Measurements from ENCODE around the gene VWA5B1.

VWA5B1 gene

GRCh38 chr1:20366463-20367115 lies 75.9 kb downstream of the VWA5B1 start:
- Mint-ChIP-seq H3K9me3 (no peaks in the 10 kb centered on the region), H3K4me3 (no peak overlapping the region), H3K36me3 (ENCODE audit: low read depth) (no peaks in the 10 kb centered on the region), H3K27ac (no peak overlapping the region), H3K4me1 (ENCODE audit: low read depth) (no peaks in the 10 kb centered on the region), H3K27me3 (peaks cover 63% of the 10 kb centered on the region)
- intact Hi-C loops (cut with micrococcal nuclease), result no loop called here

- Mint-ChIP-seq H3K4me3 (no peak overlapping the region), H3K4me1 (ENCODE audit: low read depth) (no peaks in the 10 kb centered on the region), H3K27ac (no peak overlapping the region), H3K36me3 (ENCODE audit: low read depth) (no peaks in the 10 kb centered on the region), H3K27me3 (peaks cover 64% of the 10 kb centered on the region), H3K9me3 (no peaks in the 10 kb centered on the region)
- intact Hi-C loops (cut with micrococcal nuclease), result no loop called here
These were observed 76.5 kb downstream of the VWA5B1 start for GRCh38 chr1:20367116-20367585.

DNA sequence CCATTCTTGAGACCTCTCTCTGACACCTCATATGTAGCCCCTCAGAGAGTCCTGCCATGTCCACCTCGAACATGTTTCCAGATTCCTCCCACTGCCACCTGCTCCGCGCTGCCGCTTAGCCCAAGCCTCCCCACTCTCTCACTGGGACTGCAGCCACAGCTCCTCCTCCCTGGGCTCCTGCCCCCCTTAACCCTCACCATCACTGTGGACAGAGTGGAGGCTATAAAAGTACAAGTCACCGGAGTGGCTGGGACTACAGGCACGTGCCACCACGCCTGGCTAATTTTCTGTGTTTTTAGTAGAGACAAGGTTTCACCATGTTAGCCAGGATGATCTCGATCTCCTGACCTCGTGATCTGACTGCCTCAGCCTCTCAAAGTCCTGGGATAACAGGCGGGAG lies 77.0 kb downstream of the VWA5B1 start:
- no peaks in the 10 kb centered on the region for H3K9me3 Mint-ChIP-seq
- H3K27me3 Mint-ChIP-seq, result peaks cover 59% of the 10 kb centered on the region
- H3K27ac Mint-ChIP-seq, result no peak overlapping the region
- no peaks in the 10 kb centered on the region for H3K36me3 Mint-ChIP-seq (ENCODE audit: low read depth)
- no peaks in the 10 kb centered on the region for H3K4me1 Mint-ChIP-seq (ENCODE audit: low read depth)
- no peak overlapping the region for H3K4me3 Mint-ChIP-seq
- intact Hi-C loops (cut with micrococcal nuclease), result no loop called here

- intact Hi-C loops (cut with micrococcal nuclease), result no loop called here
These were observed 78.3 kb downstream of the VWA5B1 start for GRCh38 chr1:20368866-20369470.

DNA sequence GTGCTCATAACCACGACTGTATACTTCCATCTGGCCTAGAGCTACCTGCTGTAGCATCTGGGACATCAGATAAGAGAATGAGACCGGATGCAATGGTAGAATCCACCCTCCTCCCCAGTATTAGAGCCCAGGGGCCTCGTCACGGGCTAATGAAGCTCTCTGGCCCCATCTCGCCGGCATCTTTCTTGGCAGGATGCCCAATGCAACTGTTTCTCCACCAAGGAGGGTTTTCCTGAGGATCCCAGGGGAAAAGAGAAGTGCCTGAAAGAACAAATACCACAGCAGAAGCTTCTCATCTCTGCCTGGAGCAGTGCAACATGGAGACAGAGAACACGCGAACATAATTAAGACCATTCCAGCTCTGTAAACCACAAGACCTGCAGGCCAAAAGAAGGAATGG lies 80.0 kb downstream of the VWA5B1 start:
- Mint-ChIP-seq H3K4me3 (no peak overlapping the region), H3K4me1 (ENCODE audit: low read depth) (no peaks in the 10 kb centered on the region), H3K27me3 (peaks cover 48% of the 10 kb centered on the region), H3K36me3 (ENCODE audit: low read depth) (no peaks in the 10 kb centered on the region), H3K9me3 (no peaks in the 10 kb centered on the region), H3K27ac (no peak overlapping the region)
- intact Hi-C loops (cut with micrococcal nuclease), result no loop called here

More at GRCh38 chr1:20368866-20369470, 78.3 kb downstream of the VWA5B1 start:
- Mint-ChIP-seq H3K9me3 (no peaks in the 10 kb centered on the region), H3K27me3 (peaks cover 60% of the 10 kb centered on the region), H3K4me3 (no peak overlapping the region), H3K4me1 (ENCODE audit: low read depth) (no peaks in the 10 kb centered on the region), H3K27ac (no peak overlapping the region), H3K36me3 (ENCODE audit: low read depth) (no peaks in the 10 kb centered on the region)

DNA sequence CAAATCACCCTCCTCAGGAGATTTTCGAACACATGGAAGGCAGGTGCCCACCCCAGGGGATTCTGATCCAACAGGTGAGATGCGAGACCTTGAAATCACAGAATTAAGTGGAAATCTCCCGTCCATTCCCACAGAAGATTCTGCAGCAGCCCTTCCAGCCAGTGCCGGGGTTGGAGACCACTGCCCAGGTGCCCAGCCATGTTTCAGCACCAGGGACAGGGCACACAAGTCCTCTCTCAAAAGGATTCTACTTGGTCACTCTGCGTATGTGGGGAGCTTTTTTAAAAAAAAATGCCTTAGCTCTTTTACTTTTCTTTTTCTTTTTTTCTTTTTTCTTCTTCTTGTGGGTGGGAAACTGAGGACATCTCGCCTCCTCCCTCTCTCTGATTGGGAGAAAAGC lies 80.7 kb downstream of the VWA5B1 start:
- Mint-ChIP-seq H3K36me3 (ENCODE audit: low read depth) (no peaks in the 10 kb centered on the region), H3K4me1 (ENCODE audit: low read depth) (no peaks in the 10 kb centered on the region), H3K27ac (no peak overlapping the region), H3K27me3 (peaks cover 41% of the 10 kb centered on the region), H3K9me3 (no peaks in the 10 kb centered on the region), H3K4me3 (no peak overlapping the region)
- intact Hi-C loops (cut with micrococcal nuclease), result no loop called here

DNA sequence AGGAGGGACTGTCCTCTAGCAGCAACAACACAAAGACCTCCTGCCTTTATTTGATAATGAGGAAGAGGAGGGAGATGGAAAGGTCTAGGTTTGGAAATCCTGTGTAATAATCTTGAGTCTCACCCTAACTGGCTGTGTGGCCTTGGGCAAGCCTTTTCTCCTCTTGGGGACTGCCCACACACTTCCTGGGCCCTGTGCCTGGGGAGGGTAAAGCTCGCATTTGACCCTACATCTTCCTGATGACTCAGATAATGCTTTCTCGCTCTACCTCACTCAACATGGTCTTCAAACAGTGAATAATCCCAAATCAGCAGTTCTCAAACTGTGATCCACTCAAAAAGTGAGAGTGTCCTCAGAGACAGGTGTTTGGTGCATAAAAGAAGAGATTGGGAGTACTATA lies 81.2 kb downstream of the VWA5B1 start:
- no peak overlapping the region for H3K4me3 Mint-ChIP-seq
- H3K27me3 Mint-ChIP-seq, result peaks cover 38% of the 10 kb centered on the region
- no peak overlapping the region for H3K27ac Mint-ChIP-seq
- intact Hi-C loops (cut with micrococcal nuclease), result no loop called here
- no peaks in the 10 kb centered on the region for H3K4me1 Mint-ChIP-seq (ENCODE audit: low read depth)
- no peaks in the 10 kb centered on the region for H3K9me3 Mint-ChIP-seq
- no peaks in the 10 kb centered on the region for H3K36me3 Mint-ChIP-seq (ENCODE audit: low read depth)

DNA sequence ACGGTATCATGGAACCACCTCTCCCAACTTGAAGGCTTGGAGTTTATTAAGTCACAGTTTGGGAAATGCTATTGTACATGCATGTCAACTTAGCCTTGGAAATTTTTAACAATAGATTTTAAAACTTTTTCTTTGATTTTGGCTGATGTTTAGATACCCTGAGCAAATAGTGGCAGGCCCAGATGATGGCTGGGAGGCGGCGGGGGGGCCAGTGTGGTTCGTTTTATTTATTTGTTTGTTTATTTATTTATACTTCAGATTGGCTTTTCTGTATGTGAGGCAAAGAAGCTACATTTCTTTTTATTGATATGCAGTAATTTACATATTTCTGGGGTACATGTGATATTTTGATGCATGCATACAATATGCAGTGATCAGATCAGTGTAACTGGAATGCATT lies 82.0 kb downstream of the VWA5B1 start:
- Mint-ChIP-seq H3K27ac (no peak overlapping the region), H3K27me3 (peaks cover 30% of the 10 kb centered on the region), H3K4me3 (no peak overlapping the region), H3K36me3 (ENCODE audit: low read depth) (no peaks in the 10 kb centered on the region), H3K4me1 (ENCODE audit: low read depth) (no peaks in the 10 kb centered on the region), H3K9me3 (no peaks in the 10 kb centered on the region)
- intact Hi-C loops (cut with micrococcal nuclease), result no loop called here

- peaks cover 24% of the 10 kb centered on the region for H3K27me3 Mint-ChIP-seq
- H3K9me3 Mint-ChIP-seq, result no peaks in the 10 kb centered on the region
- no peak overlapping the region for H3K4me3 Mint-ChIP-seq
- intact Hi-C loops (cut with micrococcal nuclease), result no loop called here
- H3K27ac Mint-ChIP-seq, result no peak overlapping the region
- no peaks in the 10 kb centered on the region for H3K4me1 Mint-ChIP-seq (ENCODE audit: low read depth)
- no peaks in the 10 kb centered on the region for H3K36me3 Mint-ChIP-seq (ENCODE audit: low read depth)
These were observed 82.6 kb downstream of the VWA5B1 start for GRCh38 chr1:20373286-20373685.

GRCh38 chr1:20373764-20374163 lies 83.1 kb downstream of the VWA5B1 start:
- Mint-ChIP-seq H3K9me3 (no peaks in the 10 kb centered on the region), H3K27me3 (peaks cover 22% of the 10 kb centered on the region), H3K36me3 (ENCODE audit: low read depth) (no peaks in the 10 kb centered on the region), H3K4me3 (no peak overlapping the region), H3K27ac (no peak overlapping the region), H3K4me1 (ENCODE audit: low read depth) (no peaks in the 10 kb centered on the region)
- intact Hi-C loops (cut with micrococcal nuclease), result no loop called here

GRCh38 chr1:20375563-20375962 lies 84.9 kb downstream of the VWA5B1 start:
- H3K27me3 Mint-ChIP-seq, result peaks cover 25% of the 10 kb centered on the region
- no peak overlapping the region for H3K27ac Mint-ChIP-seq
- intact Hi-C loops (cut with micrococcal nuclease), result loop anchor here (5.0 kb wide), 1 partner anchor 117 kb away; no protein-coding TSS in a partner anchor
- H3K4me1 Mint-ChIP-seq (ENCODE audit: low read depth), result no peaks in the 10 kb centered on the region
- no peak overlapping the region for H3K4me3 Mint-ChIP-seq
- no peaks in the 10 kb centered on the region for H3K9me3 Mint-ChIP-seq
- no peaks in the 10 kb centered on the region for H3K36me3 Mint-ChIP-seq (ENCODE audit: low read depth)

- Mint-ChIP-seq H3K36me3 (ENCODE audit: low read depth) (no peaks in the 10 kb centered on the region), H3K4me1 (ENCODE audit: low read depth) (no peaks in the 10 kb centered on the region), H3K9me3 (no peaks in the 10 kb centered on the region), H3K27ac (no peak overlapping the region), H3K27me3 (peaks cover 26% of the 10 kb centered on the region), H3K4me3 (no peak overlapping the region)
- intact Hi-C loops (cut with micrococcal nuclease), result loop anchor here (5.0 kb wide), 1 partner anchor 116 kb away; no protein-coding TSS in a partner anchor
These were observed 85.5 kb downstream of the VWA5B1 start for GRCh38 chr1:20376171-20376570.

GRCh38 chr1:20376880-20377494 lies 86.3 kb downstream of the VWA5B1 start:
- H3K27me3 Mint-ChIP-seq, result peaks cover 20% of the 10 kb centered on the region
- H3K4me3 Mint-ChIP-seq, result no peak overlapping the region
- H3K4me1 Mint-ChIP-seq (ENCODE audit: low read depth), result no peaks in the 10 kb centered on the region
- intact Hi-C loops (cut with micrococcal nuclease), result loop anchor here (5.0 kb wide), 1 partner anchor 115 kb away; no protein-coding TSS in a partner anchor
- no peaks in the 10 kb centered on the region for H3K36me3 Mint-ChIP-seq (ENCODE audit: low read depth)
- H3K9me3 Mint-ChIP-seq, result no peaks in the 10 kb centered on the region
- no peak overlapping the region for H3K27ac Mint-ChIP-seq

GRCh38 chr1:20377516-20378270 lies 87.0 kb downstream of the VWA5B1 start:
- H3K27me3 Mint-ChIP-seq, result peaks cover 21% of the 10 kb centered on the region
- H3K4me3 Mint-ChIP-seq, result no peak overlapping the region
- intact Hi-C loops (cut with micrococcal nuclease), result loop anchor here (5.0 kb wide), 1 partner anchor 115 kb away; no protein-coding TSS in a partner anchor
- H3K4me1 Mint-ChIP-seq (ENCODE audit: low read depth), result no peaks in the 10 kb centered on the region
- H3K27ac Mint-ChIP-seq, result no peak overlapping the region
- H3K36me3 Mint-ChIP-seq (ENCODE audit: low read depth), result no peaks in the 10 kb centered on the region
- H3K9me3 Mint-ChIP-seq, result no peaks in the 10 kb centered on the region
